Neural cell (in vitro differentiated cells): ENCODE data around the gene AP1S3. TPM values are rescaled to one million over a fixed set of nuclear protein-coding genes. Genes with fewer than 3 reads are reported as not detected.

ENCODE experiments used
- H2AFZ ChIP-seq: fragments of 200-600, 300-800 bp; sonication (generic), shearing (Covaris generic); 2 replicates; pipeline ENCODE4 v1.6.0; 2014; ENCODE audit warnings: low read depth, mild to moderate bottlenecking, antibody characterized with exemption, low read length, moderate library complexity
- H3F3A ChIP-seq: fragments of 200-600 bp; shearing (Covaris generic); 2 replicates; pipeline ENCODE4 v1.6.1; 2016; ENCODE audit warnings: mild to moderate bottlenecking, moderate library complexity, mixed read lengths, antibody characterized with exemption, low read length; ENCODE audit not compliant: insufficient read depth, poor library complexity, severe bottlenecking
- H3K27ac ChIP-seq: fragments of 200-600, 300-800 bp; sonication (generic), shearing (Covaris generic); 2 replicates; pipeline ENCODE4 v1.5.1; 2014; ENCODE audit warnings: mild to moderate bottlenecking, low read length, moderate library complexity
- H3K27me3 ChIP-seq: fragments of 300-800, 200-600 bp; sonication (generic), shearing (Covaris generic); 2 replicates; pipeline ENCODE4 v1.6.0; 2014; ENCODE audit warnings: mild to moderate bottlenecking, low read depth, low read length, moderate library complexity; ENCODE audit not compliant: insufficient read depth
- H3K36me3 ChIP-seq: fragments of 300-800, 200-600 bp; sonication (generic), shearing (Covaris generic); 2 replicates; pipeline ENCODE4 v1.5.1; 2014; ENCODE audit warnings: mild to moderate bottlenecking, antibody characterized with exemption, low read length, moderate library complexity; ENCODE audit not compliant: insufficient read depth
- H3K4me2 ChIP-seq: fragments of 300-800, 200-600 bp; sonication (generic), shearing (Covaris generic); 2 replicates; pipeline ENCODE4 v1.6.0; 2014; ENCODE audit warnings: mild to moderate bottlenecking, low read length
- H3K4me3 ChIP-seq: fragments of 300-800, 200-600 bp; sonication (generic), shearing (Covaris generic); 2 replicates; pipeline ENCODE4 v1.5.1; 2014; ENCODE audit warnings: mild to moderate bottlenecking, low read length, moderate library complexity
- H3K79me2 ChIP-seq: fragments of 200-600 bp; shearing (Covaris generic); replicated peaks from 2 replicates; pipeline ENCODE4 v1.6.0; 2014; ENCODE audit warnings: mild to moderate bottlenecking, low read length, moderate library complexity; ENCODE audit not compliant: insufficient read depth
- H3K9ac ChIP-seq: fragments of 300-800, 200-600 bp; sonication (generic), shearing (Covaris generic); 2 replicates; pipeline ENCODE4 v1.6.1; 2016; ENCODE audit warnings: mild to moderate bottlenecking, low read length, mixed read lengths
- H3K9me2 ChIP-seq: fragments of 200-600 bp; shearing (Covaris generic); 2 replicates; pipeline ENCODE4 v1.6.1; 2016; ENCODE audit warnings: mild to moderate bottlenecking, low read length, mixed read lengths; ENCODE audit not compliant: insufficient read depth
- H3K9me3 ChIP-seq: fragments of 200-600, 300-800 bp; sonication (generic), shearing (Covaris generic); 2 replicates; pipeline ENCODE4 v1.6.1; 2016; ENCODE audit warnings: mild to moderate bottlenecking, mixed run types, low read length, moderate library complexity, mixed read lengths
- H4K20me1 ChIP-seq: fragments of 200-600 bp; shearing (Covaris generic); 2 replicates; pipeline ENCODE4 v1.6.1; 2016; ENCODE audit warnings: mild to moderate bottlenecking, mixed run types; ENCODE audit not compliant: insufficient read depth
- EP300 ChIP-seq: fragments of 450-650 bp; conservative IDR thresholded peaks from 2 replicates; pipeline ENCODE4 v1.6.1; 2014; ENCODE audit warnings: antibody characterized with exemption, mild to moderate bottlenecking, moderate library complexity; ENCODE audit not compliant: poor library complexity, severe bottlenecking
- EZH2 ChIP-seq: fragments of 200-600, 300-800 bp; shearing (Covaris generic), sonication (generic); IDR thresholded peaks from 2 replicates; pipeline ENCODE4 v1.6.1; 2014; ENCODE audit warnings: antibody characterized with exemption, low read length, borderline replicate concordance, mild to moderate bottlenecking; ENCODE audit not compliant: insufficient read depth, poor library complexity, severe bottlenecking
- MXI1 ChIP-seq: fragments of 450-650 bp; conservative IDR thresholded peaks from 2 replicates; pipeline ENCODE4 v1.6.1; 2014; ENCODE audit warnings: antibody characterized with exemption, mild to moderate bottlenecking; ENCODE audit not compliant: poor library complexity, severe bottlenecking
- POLR2AphosphoS5 ChIP-seq: IDR thresholded peaks from 2 replicates; pipeline ENCODE4 v1.6.1; 2012
- RAD21 ChIP-seq: fragments of 450-650 bp; conservative IDR thresholded peaks from 2 replicates; pipeline ENCODE4 v1.6.1; 2014; ENCODE audit warnings: antibody characterized with exemption, mild to moderate bottlenecking, moderate library complexity
- SMC3 ChIP-seq: fragments of 450-650 bp; conservative IDR thresholded peaks from 2 replicates; pipeline ENCODE4 v1.6.1; 2014; ENCODE audit warnings: antibody characterized with exemption, mild to moderate bottlenecking, moderate library complexity; ENCODE audit not compliant: poor library complexity
- TAF1 ChIP-seq: IDR thresholded peaks from 2 replicates; pipeline ENCODE4 v1.6.1; 2012; ENCODE audit warnings: low read depth
- polyA plus RNA-seq: library from polyadenylated mRNA; depleted of rRNA; stranded (reverse); fragments of >200 nt; gene quantifications from 2 replicates; pipeline ENCODE4 v1.2.3, GENCODE V29; 2014
- TF ChIP-seq, protein P1 (sequence below): fragments of 450-650 bp; IDR thresholded peaks from 2 replicates; pipeline ENCODE4 v1.5.1; 2014; ENCODE audit warnings: antibody characterized with exemption, mild to moderate bottlenecking, moderate library complexity; ENCODE audit not compliant: poor library complexity, severe bottlenecking
- TF ChIP-seq, protein P2 (sequence below): IDR thresholded peaks from 2 replicates; pipeline ENCODE4 v1.6.1; 2012; ENCODE audit warnings: borderline replicate concordance

AP1S3 gene
- polyA plus RNA-seq, 1 donor from 2014 or later = 2.7 TPM

DNA sequence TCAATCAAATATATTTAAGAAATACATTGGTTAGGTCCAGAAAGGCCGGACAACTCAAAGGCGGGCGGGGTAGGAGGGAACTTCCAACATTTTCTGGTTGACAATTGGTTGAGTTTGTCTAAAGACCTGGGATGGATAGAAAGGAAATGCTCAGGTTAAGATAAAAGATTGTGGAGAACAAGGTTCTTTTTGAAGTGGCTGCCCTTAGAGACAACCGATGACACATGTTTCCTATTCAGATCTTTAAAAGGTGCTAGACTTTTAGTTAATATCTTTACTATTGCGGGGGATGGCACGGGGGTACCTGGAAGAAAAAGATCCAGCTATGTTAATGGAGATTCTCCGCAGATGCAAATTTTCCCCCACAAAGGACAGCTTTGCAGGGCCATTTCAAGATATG is 10.0 kb upstream of the AP1S3 start:
- Histone ChIP-seq H4K20me1 (no peaks in the 10 kb centered on the region), H3K9ac (no peak overlapping the region), H3K9me3 (no peaks in the 10 kb centered on the region), H2AFZ (no peak overlapping the region), H3K36me3 (no peaks in the 10 kb centered on the region), H3K27ac (no peak overlapping the region), H3K79me2 (no peaks in the 10 kb centered on the region), H3K4me2 (no peak overlapping the region), H3K4me3 (no peak overlapping the region), H3K27me3 (no peaks in the 10 kb centered on the region), H3K9me2 (no peaks in the 10 kb centered on the region), H3F3A (no peaks in the 10 kb centered on the region)
- TF ChIP-seq POLR2AphosphoS5 = no peak
- TF ChIP-seq, protein P1, sequence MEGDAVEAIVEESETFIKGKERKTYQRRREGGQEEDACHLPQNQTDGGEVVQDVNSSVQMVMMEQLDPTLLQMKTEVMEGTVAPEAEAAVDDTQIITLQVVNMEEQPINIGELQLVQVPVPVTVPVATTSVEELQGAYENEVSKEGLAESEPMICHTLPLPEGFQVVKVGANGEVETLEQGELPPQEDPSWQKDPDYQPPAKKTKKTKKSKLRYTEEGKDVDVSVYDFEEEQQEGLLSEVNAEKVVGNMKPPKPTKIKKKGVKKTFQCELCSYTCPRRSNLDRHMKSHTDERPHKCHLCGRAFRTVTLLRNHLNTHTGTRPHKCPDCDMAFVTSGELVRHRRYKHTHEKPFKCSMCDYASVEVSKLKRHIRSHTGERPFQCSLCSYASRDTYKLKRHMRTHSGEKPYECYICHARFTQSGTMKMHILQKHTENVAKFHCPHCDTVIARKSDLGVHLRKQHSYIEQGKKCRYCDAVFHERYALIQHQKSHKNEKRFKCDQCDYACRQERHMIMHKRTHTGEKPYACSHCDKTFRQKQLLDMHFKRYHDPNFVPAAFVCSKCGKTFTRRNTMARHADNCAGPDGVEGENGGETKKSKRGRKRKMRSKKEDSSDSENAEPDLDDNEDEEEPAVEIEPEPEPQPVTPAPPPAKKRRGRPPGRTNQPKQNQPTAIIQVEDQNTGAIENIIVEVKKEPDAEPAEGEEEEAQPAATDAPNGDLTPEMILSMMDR = no peak
- TF ChIP-seq TAF1 = no peak

- H3F3A ChIP-seq = no peaks in the 10 kb centered on the region
- H3K79me2 ChIP-seq = no peaks in the 10 kb centered on the region
- no peak overlapping the region for H3K4me3 ChIP-seq
- H3K9me2 ChIP-seq = no peaks in the 10 kb centered on the region
- TF ChIP-seq, protein P2, sequence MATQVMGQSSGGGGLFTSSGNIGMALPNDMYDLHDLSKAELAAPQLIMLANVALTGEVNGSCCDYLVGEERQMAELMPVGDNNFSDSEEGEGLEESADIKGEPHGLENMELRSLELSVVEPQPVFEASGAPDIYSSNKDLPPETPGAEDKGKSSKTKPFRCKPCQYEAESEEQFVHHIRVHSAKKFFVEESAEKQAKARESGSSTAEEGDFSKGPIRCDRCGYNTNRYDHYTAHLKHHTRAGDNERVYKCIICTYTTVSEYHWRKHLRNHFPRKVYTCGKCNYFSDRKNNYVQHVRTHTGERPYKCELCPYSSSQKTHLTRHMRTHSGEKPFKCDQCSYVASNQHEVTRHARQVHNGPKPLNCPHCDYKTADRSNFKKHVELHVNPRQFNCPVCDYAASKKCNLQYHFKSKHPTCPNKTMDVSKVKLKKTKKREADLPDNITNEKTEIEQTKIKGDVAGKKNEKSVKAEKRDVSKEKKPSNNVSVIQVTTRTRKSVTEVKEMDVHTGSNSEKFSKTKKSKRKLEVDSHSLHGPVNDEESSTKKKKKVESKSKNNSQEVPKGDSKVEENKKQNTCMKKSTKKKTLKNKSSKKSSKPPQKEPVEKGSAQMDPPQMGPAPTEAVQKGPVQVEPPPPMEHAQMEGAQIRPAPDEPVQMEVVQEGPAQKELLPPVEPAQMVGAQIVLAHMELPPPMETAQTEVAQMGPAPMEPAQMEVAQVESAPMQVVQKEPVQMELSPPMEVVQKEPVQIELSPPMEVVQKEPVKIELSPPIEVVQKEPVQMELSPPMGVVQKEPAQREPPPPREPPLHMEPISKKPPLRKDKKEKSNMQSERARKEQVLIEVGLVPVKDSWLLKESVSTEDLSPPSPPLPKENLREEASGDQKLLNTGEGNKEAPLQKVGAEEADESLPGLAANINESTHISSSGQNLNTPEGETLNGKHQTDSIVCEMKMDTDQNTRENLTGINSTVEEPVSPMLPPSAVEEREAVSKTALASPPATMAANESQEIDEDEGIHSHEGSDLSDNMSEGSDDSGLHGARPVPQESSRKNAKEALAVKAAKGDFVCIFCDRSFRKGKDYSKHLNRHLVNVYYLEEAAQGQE = no peak
- no peak overlapping the region for H3K27ac ChIP-seq
- H3K9me3 ChIP-seq = no peaks in the 10 kb centered on the region
- no peaks in the 10 kb centered on the region for H3K36me3 ChIP-seq
- no peak overlapping the region for H2AFZ ChIP-seq
- no peak overlapping the region for H3K4me2 ChIP-seq
- H3K27me3 ChIP-seq = no peaks in the 10 kb centered on the region
- no peaks in the 10 kb centered on the region for H4K20me1 ChIP-seq
- H3K9ac ChIP-seq = no peak overlapping the region
These were observed 9.1 kb upstream of the AP1S3 start for GRCh38 chr2:223846515-223846914.

GRCh38 chr2:223841436-223842190 is 4.2 kb upstream of the AP1S3 start:
- H2AFZ ChIP-seq = no peak overlapping the region
- TF ChIP-seq MXI1 = no peak
- TF ChIP-seq TAF1 = no peak
- no peak for TF ChIP-seq SMC3
- TF ChIP-seq, protein P2 = no peak
- TF ChIP-seq EP300 = no peak
- no peak for TF ChIP-seq POLR2AphosphoS5
- TF ChIP-seq RAD21 = no peak
- no peak for TF ChIP-seq EZH2
- TF ChIP-seq, protein P1 = no peak

More at GRCh38 chr2:223841436-223842190, 4.2 kb upstream of the AP1S3 start:
- H4K20me1 ChIP-seq = no peaks in the 10 kb centered on the region
- no peaks in the 10 kb centered on the region for H3K9me2 ChIP-seq
- H3K4me2 ChIP-seq = no peak overlapping the region
- H3K27me3 ChIP-seq = peaks cover 6% of the 10 kb centered on the region
- H3F3A ChIP-seq = no peaks in the 10 kb centered on the region
- no peak overlapping the region for H3K4me3 ChIP-seq
- H3K36me3 ChIP-seq = no peaks in the 10 kb centered on the region
- no peaks in the 10 kb centered on the region for H3K79me2 ChIP-seq
- no peaks in the 10 kb centered on the region for H3K9me3 ChIP-seq
- no peak overlapping the region for H3K9ac ChIP-seq
- H3K27ac ChIP-seq = no peak overlapping the region
